GM08714 (cell line): ENCODE results near the gene MC1R.
"Not testable (repeated sequence)": the region's sequence is repeated elsewhere in the genome, so short reads cannot be mapped to it uniquely, and the experiment has no call there.

Source experiments
- H3K4me3 ChIP-seq: fragments of 200-500 bp; sonication (Bioruptor generic); 2 replicates; pipeline ENCODE4 v1.5.1; 2014; ENCODE audit warnings: mild to moderate bottlenecking, low read length, inconsistent platforms
- ZNF274 ChIP-seq: IDR thresholded peaks from 2 replicates; pipeline ENCODE4 v1.6.1; 2012; ENCODE audit warnings: mild to moderate bottlenecking, low read depth, low read length

Gene MC1R

DNA sequence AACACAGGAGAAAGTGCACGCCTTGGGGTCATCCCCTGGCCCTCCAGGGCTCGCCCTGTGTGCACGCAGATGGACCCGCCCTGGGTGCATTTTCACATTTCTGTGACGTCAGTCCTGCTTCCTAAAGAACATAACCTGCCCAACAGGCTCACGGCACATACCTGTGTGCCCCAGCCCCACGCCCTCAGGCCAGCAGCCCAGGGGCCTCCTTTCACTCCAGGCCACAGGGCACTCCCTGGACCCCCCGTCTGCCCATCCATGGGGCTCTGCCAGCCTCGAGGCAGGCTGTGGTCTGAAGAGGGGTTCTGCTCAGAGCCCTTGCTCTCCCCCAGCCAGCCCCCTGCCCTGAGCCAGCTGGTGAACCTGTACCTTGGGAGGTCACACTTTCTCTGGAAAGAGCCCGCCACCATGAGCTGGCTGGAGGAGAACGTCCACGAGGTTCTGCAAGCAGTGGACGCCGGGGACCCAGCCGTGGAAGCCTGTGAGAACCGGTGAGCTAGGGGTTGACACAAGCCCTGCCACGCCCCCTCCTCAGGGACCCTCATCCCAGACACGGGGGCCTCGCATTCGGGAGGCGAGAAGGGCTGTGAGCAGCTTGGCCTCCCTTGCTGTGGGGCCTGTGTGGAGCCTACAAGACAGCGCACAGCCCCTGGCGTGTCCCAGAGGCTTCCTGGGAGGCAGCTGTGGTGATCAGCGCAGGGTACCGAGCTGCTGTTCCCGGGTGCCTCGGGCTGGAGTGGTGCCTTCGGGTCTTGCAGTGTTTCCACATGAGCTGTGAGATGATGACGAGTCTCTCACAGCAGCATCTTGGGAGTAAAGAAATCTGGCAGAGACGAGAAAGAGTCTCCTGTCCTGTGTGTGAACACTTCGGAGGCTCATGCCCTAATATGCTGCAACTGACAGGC is 13.8 kb upstream of the MC1R start:
- no peak for TF ChIP-seq ZNF274

DNA sequence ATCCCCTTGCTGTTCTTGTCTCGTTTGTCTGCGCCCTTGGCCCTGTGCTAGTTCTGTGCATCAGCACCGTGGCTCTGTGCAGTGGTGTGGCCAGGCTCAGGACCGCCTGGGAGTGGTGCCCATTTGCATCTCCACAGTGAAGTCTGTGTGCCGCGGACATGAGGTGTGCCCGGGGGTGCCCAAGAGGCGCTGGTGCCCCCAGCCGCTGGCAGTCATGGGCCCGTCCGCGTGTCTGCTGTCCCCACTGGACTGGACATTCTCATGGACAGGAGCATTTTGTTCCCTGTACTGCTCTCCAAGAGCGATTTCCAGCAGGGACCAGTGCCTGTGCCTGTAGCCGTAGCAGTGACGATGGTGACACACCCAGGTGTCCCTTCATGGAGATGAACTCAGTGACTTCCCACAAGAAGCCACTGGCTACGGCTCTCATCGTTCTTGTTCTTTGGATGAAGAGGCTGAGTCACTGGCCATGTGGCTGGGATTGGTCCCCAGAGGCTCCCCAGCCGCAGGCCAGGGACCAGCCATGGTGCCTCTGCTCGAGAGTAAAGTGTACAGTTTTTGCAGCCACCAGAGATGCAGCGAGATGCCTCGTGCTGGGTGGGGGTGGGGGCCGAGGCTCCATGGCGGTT is 13.0 kb upstream of the MC1R start:
- H3K4me3 ChIP-seq, result no peak overlapping the region
- TF ChIP-seq ZNF274, result no peak

More for the DNA sequence above, 13.8 kb upstream of the MC1R start:
- H3K4me3 ChIP-seq, result no peak overlapping the region

DNA sequence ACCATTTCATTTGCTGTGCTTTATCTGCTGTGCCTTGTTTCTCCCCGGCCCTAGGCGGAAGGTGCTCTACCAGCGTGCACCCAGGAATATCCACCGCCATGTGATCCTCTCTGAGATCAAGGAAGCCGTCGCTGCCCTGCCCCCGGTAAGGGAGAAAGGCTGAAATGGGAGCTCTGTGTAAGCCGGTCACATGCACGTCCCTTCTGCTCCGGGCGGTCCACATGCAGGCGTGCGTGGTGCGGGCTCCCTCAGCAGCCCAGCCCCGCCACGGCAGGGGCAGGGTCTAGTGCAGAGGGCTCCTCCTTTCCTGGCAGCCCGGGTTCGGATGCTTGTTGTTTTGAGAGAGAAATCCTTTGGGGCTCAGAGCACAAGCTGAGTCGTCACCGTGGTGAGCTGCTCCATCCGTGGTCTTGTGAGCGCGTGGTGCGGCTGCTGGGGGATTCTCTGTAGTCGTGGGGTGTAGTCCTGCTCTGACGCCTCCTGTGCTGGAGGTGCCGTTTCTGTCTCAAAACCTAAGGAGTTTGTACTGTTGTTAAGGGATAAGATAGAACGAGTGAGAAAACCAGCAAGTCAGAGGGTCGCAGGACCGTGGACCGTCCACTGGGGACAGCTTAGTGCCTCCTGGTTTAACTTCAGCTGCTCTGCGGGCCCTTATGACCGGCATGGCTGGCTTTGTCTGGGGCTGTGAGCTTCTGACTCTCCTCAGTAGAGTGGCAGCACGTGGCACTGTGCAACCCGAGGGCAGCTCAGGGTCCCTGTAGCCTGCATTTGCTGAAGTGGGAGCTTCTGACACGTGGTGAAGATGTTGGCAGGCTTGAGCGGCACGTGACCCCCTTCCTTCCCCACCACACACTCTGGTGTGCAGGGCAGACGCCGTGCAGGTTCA is 12.3 kb upstream of the MC1R start:
- no peak for TF ChIP-seq ZNF274
- no peak overlapping the region for H3K4me3 ChIP-seq

DNA sequence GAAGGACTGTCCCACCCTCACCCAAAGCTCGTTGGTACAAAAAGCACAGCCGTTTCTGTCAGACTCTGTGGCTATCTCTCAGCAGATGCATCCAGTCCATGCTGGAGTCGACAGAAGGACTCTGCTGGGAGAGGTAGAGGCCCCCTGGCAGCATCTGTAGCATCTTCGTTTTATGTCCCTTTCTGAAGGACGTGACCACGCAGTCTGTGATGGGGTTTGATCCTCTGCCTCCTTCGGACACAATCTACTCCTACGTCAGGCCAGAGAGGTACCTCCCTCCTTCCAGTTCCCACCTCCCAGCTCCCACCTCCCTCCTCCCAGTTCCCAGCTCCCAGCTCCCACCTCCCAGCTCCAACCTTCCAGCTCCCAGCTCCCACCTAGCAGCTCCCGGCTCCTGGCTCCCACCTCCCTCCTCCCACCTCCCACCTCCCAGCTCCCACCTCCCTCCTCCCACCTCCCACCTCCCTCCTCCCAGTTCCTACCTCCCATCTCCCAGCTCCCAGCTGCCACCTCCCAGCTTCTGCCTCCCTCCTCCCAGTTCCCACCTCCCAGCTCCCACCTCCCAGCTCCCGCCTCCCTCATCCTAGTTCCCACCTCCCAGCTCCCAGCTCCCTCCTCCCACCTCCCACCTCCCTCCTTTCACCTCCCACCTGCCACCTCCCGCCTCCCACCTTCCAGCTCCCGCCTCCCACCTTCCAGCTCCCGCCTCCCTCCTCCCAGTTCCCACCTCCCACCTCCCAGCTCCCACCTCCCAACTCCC is 11.4 kb upstream of the MC1R start:
- TF ChIP-seq ZNF274, result no peak
- H3K4me3 ChIP-seq, result no peak overlapping the region

DNA sequence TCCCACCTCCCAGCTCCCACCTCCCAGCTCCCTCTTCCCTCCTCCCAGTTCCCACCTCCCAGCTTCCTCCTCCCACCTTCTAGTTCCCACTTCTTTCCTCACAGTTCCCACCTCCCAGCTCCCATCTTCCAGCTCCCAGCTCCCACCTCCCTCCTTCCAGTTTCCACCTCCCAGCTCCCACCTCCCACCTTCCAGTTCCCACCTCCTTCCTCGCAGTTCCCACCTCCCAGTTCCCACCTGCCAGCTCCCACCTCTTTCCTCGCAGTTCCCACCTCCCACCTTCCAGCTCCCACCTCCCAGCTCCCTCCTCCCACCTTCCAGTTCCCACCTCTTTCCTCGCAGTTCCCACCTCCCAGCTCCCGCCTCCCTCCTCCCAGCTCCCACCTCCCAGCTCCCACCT is 10.4 kb upstream of the MC1R start:
- TF ChIP-seq ZNF274, result no peak
- no peak overlapping the region for H3K4me3 ChIP-seq

DNA sequence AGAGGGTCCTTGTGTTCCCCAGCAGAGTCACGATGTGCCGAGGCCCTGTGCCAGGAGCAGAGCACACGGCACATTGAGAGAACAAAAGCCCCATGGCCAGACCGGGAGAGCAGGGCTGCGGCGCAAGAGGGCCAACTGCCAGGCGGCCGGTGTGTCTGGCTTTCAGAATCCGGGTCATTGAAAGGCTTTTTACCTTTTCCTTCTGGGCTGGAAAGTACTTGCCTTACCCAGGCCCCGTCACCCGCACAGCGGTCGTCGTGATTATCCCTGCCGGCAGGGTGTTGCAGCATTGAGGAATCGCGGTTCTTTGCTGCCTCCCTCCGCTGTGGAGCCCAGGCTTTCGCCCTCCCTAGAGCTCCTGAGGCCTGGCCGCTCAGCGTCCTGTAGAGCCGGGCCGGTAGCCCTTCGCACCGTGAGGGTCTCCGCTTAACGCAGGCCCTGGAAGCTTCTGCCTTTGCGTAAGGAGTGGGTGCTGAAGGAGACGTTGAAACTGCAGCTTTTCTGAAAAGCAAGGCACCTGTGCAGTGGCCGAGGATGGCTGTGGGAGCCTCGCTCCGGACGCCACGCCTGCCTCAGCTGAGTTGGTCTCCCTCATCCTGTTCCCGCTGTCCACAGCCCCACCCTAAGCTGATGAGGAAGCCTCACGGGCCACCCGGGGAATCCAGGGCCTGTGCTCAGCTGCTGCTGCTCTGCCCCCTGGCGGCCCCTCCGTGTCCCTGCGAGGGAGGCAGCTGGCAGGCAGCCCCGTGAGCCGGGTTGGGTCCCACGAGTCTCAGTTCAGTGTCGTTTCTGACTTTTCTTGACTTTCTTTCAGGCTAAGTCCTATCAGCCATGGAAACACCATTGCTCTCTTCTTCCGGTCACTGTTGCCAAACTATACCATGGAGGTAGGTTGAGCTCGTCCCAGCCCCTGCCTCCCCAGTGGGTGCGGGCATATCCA is 8.6 kb upstream of the MC1R start:
- H3K4me3 ChIP-seq, result no peak overlapping the region
- TF ChIP-seq ZNF274, result no peak

DNA sequence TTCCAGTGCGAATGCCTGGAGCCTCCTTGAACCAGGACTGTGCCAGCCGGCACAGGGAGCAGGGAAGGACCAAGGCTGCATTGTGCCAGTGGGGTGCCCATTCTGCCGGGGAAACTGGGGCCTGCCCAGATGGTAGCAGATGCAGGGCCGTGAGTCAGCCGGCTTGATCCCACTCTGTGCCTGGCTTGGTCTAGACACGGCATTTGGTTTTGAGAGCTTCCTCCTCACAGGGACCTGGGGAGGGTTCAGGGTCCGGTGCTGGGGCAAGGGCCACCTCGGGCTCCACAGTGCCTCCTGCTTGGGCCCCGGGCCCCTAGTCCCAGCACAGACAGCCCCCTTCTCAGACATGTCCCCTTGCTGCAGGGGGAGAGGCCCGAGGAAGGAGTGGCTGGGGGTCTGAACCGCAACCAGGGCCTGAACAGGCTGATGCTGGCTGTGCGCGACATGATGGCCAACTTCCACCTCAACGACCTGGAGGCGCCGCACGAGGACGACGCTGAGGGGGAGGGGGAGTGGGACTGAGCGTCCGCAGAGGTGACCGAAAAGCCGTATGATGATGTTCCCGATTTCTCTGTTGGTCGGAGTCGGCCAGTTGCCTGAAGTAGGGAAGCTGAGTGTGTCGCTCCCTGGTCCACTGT is 7.8 kb upstream of the MC1R start:
- H3K4me3 ChIP-seq, result no peak overlapping the region
- TF ChIP-seq ZNF274, result no peak

DNA sequence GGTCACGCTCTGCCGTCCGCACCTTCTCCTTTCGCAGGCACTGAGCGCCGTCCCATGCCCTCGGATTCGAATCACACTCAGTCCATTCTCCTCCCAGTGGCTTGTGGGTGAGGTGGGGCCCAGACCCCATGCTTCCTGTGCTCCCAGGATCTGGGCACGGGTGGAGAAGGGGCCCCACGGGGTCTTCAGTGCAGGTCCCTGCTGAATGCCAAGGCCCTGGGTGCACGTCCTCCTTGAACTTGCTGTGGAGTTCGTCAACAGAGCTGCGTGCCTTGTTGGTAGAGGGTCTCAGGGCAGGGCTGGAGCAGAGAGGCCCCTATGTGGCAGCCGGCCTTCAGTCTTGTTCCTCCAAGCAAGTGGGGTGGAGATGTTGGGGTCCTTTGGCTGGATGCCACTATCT is 7.3 kb upstream of the MC1R start:
- no peak overlapping the region for H3K4me3 ChIP-seq
- no peak for TF ChIP-seq ZNF274

DNA sequence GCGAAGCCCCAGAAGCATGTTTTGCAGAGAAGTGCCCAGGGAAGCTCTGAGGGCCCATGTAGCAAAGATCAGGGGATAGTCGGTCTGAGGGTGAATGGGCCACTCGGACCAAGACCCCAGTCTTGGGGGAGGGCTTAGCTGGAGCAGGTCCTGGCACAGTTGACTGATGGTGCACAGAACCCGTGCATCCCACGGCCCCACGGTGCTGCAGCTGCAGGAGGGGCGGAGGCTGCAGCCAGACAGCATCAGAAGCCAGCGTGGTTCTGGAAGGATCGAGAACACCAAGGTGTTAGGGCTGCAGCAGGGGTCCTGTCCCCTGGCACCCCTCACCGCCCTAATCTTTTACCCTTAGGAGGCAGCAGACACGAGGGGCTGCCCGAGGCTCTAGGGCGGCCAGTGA is 6.5 kb upstream of the MC1R start:
- no peak for TF ChIP-seq ZNF274
- H3K4me3 ChIP-seq, result no peak overlapping the region

DNA sequence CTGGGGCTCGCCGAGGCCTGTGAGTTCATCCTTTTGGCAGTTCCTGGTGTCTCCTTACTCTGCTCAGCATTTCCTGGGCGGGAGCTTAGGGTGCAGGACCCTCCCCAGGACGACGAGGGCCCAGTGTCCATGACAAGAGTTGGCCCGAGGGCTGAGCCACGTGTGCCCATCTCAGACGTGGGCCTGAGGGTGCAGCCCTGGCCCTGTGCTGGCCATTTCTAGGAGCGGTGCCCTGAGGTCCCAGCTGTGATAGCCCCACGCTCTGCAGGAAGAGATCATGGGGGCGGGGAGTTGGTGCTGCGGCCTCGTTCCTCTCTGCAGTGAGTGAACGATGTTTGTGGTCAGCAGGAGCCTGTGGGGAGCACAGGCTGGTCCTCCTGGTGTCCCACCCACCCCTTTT is 6.0 kb upstream of the MC1R start:
- no peak overlapping the region for H3K4me3 ChIP-seq
- no peak for TF ChIP-seq ZNF274

DNA sequence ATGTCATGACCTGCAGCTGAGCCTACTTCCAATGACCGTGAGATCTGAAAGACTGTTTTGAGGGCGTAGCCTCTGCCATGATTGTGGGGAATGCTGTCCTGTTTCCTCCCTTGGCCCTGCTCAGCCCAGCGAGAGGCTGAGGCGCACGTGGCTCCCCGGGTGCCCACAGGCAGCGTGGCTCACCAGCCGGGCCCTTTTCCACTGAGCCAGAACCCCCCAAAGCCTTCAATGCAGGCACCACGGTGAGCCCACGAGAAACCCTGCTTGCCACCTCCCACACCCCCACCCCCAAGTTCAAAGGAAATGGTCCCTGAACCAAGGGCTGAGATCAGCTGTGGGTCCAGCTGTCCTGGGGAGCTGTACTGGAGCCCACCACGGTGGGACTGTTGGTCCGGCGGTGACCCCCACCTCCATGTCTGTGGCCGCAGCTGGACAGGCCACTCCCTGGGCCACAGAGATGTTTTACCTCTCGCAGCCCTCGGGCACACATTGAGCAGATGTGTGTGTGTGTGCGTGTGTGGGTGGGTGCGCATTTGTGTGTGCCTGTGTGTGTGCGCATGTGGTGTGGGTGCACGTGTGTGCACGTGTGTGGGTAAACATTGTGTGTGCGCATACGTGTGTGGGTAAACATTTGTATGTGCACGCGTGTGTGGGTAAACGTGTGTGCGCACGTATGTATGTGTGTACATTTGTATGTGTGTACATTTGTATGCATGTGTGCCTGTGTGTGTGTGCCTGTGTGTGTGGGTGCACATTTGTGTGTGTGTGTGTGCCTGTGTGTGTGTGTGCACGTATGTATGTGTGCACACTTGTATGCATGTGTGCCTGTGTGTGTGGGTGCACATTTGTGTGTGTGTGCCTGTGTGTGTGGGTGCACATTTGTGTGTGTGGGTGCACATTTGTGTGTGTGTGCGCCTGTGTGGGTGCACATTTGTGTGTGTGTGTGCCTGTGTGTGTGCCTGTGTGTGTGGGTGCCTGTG is 5.0 kb upstream of the MC1R start:
- no peak for TF ChIP-seq ZNF274

DNA sequence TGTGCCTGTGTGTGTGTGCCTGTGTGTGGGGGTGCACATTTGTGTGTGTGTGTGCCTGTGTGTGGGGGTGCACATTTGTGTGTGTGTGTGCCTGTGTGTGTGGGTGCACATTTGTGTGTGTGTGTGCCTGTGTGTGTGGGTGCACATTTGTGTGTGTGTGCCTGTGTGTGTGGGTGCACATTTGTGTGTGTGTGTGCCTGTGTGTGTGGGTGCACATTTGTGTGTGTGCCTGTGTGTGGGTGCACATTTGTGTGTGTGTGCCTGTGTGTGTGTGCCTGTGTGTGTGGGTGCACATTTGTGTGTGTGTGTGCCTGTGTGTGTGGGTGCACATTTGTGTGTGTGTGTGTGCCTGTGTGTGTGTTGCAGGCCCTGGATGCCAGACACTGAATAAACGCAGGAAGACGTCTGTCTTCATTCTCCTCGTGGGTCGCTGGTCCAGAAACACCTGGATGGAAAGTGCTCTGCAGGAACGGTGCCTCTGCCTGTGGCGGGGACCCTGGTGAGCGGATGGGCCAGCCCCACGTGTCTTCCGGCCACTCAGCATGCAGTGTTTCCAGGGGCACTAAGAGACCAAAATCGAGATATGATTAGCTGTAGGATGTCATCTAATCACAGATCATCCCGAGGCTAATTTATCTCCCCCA is 3.9 kb upstream of the MC1R start:
- not testable (repeated sequence) for H3K4me3 ChIP-seq

More for the DNA sequence above, 5.0 kb upstream of the MC1R start:
- H3K4me3 ChIP-seq, result no peak overlapping the region
